Osteocyte (in vitro differentiated cells): Measurements from ENCODE around the gene CCHCR1. TPM values are rescaled to one million over a fixed set of nuclear protein-coding genes. Genes with fewer than 3 reads are reported as not detected.

Source experiments
- DNase-seq: peaks from one replicate; pipeline ENCODE4 v3.0.0; 2021; ENCODE audit warnings: mixed read lengths; ENCODE audit not compliant: unreplicated experiment; ENCODE audit errors: extremely low spot score
- H3K27ac Mint-ChIP-seq: one replicate; pipeline ENCODE4 v1.8.0; 2021; ENCODE audit warnings: mild to moderate bottlenecking, mixed read lengths; ENCODE audit not compliant: unreplicated experiment
- H3K27me3 Mint-ChIP-seq: one replicate; pipeline ENCODE4 v1.8.0; 2021; ENCODE audit warnings: mixed read lengths; ENCODE audit not compliant: unreplicated experiment
- H3K36me3 Mint-ChIP-seq: one replicate; pipeline ENCODE4 v1.8.0; 2021; ENCODE audit warnings: mixed read lengths; ENCODE audit not compliant: unreplicated experiment
- H3K4me1 Mint-ChIP-seq: one replicate; pipeline ENCODE4 v1.8.0; 2021; ENCODE audit warnings: mixed read lengths; ENCODE audit not compliant: unreplicated experiment
- H3K4me3 Mint-ChIP-seq: one replicate; pipeline ENCODE4 v1.8.0; 2021; ENCODE audit warnings: mild to moderate bottlenecking, moderate library complexity, mixed read lengths; ENCODE audit not compliant: unreplicated experiment
- H3K9me3 Mint-ChIP-seq: one replicate; pipeline ENCODE4 v1.8.0; 2021; ENCODE audit warnings: mixed read lengths; ENCODE audit not compliant: unreplicated experiment
- CTCF ChIP-seq: fragments of 200-600 bp; sonication (generic); IDR thresholded peaks from 2 replicates; pipeline ENCODE4 v1.5.0; 2021; ENCODE audit warnings: antibody characterized with exemption, mild to moderate bottlenecking, moderate library complexity
- total RNA-seq: library from RNA; stranded (reverse); gene quantifications from 2 replicates; pipeline ENCODE4 v1.2.1, GENCODE V29; 2021

Gene CCHCR1
- total RNA-seq, 1 donor from 2014 or later: 19.0 TPM

GRCh38 chr6:31162463-31163165 is 5.0 kb upstream of the CCHCR1 start:
- Mint-ChIP-seq H3K27me3 (no peaks in the 10 kb centered on the region), H3K4me1 (peaks cover 16% of the 10 kb centered on the region), H3K4me3 (no peak overlapping the region), H3K9me3 (no peaks in the 10 kb centered on the region), H3K27ac (no peak overlapping the region), H3K36me3 (peaks cover 2% of the 10 kb centered on the region)
- DNase-seq: no peak
- no peak for TF ChIP-seq CTCF

- no peak for DNase-seq
- H3K36me3 Mint-ChIP-seq: peaks cover 2% of the 10 kb centered on the region
- H3K4me3 Mint-ChIP-seq: no peak overlapping the region
- peaks cover 23% of the 10 kb centered on the region for H3K4me1 Mint-ChIP-seq
- no peak overlapping the region for H3K27ac Mint-ChIP-seq
- no peaks in the 10 kb centered on the region for H3K27me3 Mint-ChIP-seq
- no peak for TF ChIP-seq CTCF
- no peaks in the 10 kb centered on the region for H3K9me3 Mint-ChIP-seq
Measured at GRCh38 chr6:31161216-31162126, 3.9 kb upstream of the CCHCR1 start.

- peaks cover 23% of the 10 kb centered on the region for H3K4me1 Mint-ChIP-seq
- DNase-seq: no peak
Measured at GRCh38 chr6:31158863-31159855, 1.6 kb upstream of the CCHCR1 start.

GRCh38 chr6:31158140-31158862 is 699 bp upstream of the CCHCR1 start, which contains the start of gene TCF19:
TSS of gene TCF19 (plus strand) at chr6:31158589. CDS start at chr6:31159470, 881 bp downstream.
- Mint-ChIP-seq H3K9me3 (no peaks in the 10 kb centered on the region), H3K4me3 (peak within 1 kb of the TSS; percentile 89)
- TF ChIP-seq CTCF: no peak

More at GRCh38 chr6:31158863-31159855, 1.6 kb upstream of the CCHCR1 start:
- no peak for TF ChIP-seq CTCF
- Mint-ChIP-seq H3K4me3 (peak overlapping the region; percentile 89), H3K27ac (peak overlapping the region; percentile 86), H3K36me3 (peaks cover 9% of the 10 kb centered on the region), H3K27me3 (no peaks in the 10 kb centered on the region), H3K9me3 (no peaks in the 10 kb centered on the region)

More at GRCh38 chr6:31158140-31158862, 699 bp upstream of the CCHCR1 start, which contains the start of gene TCF19:
- Mint-ChIP-seq H3K27ac (peak within 1 kb of the TSS; percentile 86), H3K4me1 (peaks cover 23% of the 10 kb centered on the region), H3K36me3 (peaks cover 9% of the 10 kb centered on the region), H3K27me3 (no peaks in the 10 kb centered on the region)
- DNase-seq: peak; percentile 100
